H1 (cell line): Measurements from ENCODE around the gene CDCA4. TPM values are rescaled to one million over a fixed set of nuclear protein-coding genes. Genes with fewer than 3 reads are reported as not detected.

Experiments used
- CTCF ChIA-PET: fragments of 300-600 bp; sonication (Branson Sonifier 250); formaldehyde crosslinking; loops from one replicate; lab custom pipeline; 2021; ENCODE audit not compliant: partially characterized antibody; lab: Charles Lee
- POLR2A ChIA-PET: fragments of 300-600 bp; sonication (Branson Sonifier 250); formaldehyde crosslinking; loops from one replicate; lab custom pipeline; 2021; ENCODE audit warnings: inconsistent platforms; ENCODE audit not compliant: partially characterized antibody; lab: Charles Lee
- DNase-seq, 2 experiments: peaks; one replicate each; pipeline versions ENCODE4 v3.0.0 to v3.0.0-alpha.2; 2010 to 2022; ENCODE audit warnings: low spot score in 2 of 2, low read depth in 1 of 2, mixed read lengths in 1 of 2
- FAIRE-seq: peaks from 2 replicates; lab custom pipeline; 2011; peaks lifted over from hg19 to GRCh38; lab: Jason Lieb, UNC
- H2AFZ ChIP-seq: 2 replicates; pipeline ENCODE4 v1.8.1; 2012; ENCODE audit warnings: low read length, inconsistent platforms
- H2AK5ac ChIP-seq: 2 replicates; pipeline ENCODE4 v1.6.1; 2013; ENCODE audit warnings: low read depth, low read length
- H2BK120ac ChIP-seq: replicated peaks from 2 replicates; pipeline ENCODE3; 2013; ENCODE audit warnings: low read depth, low read length, inconsistent platforms
- H2BK12ac ChIP-seq: 2 replicates; pipeline ENCODE4 v1.6.1; 2013; ENCODE audit warnings: low read depth, low read length
- H2BK15ac ChIP-seq: 2 replicates; pipeline ENCODE4 v1.6.1; 2013; ENCODE audit warnings: low read length
- H2BK20ac ChIP-seq: 2 replicates; pipeline ENCODE4 v1.6.1; 2013; ENCODE audit warnings: low read length
- H2BK5ac ChIP-seq: 2 replicates; pipeline ENCODE4 v1.6.1; 2013; ENCODE audit warnings: low read depth, low read length
- H3K14ac ChIP-seq: 2 replicates; pipeline ENCODE4 v1.6.1; 2013; ENCODE audit warnings: inconsistent platforms; ENCODE audit not compliant: insufficient read length
- H3K18ac ChIP-seq: 2 replicates; pipeline ENCODE4 v1.6.1; 2013; ENCODE audit warnings: low read length; ENCODE audit errors: extremely low read depth
- H3K23ac ChIP-seq: 2 replicates; pipeline ENCODE4 v1.6.1; 2013; ENCODE audit warnings: inconsistent platforms; ENCODE audit not compliant: insufficient read length
- H3K23me2 ChIP-seq: 2 replicates; pipeline ENCODE4 v1.6.1; 2013; ENCODE audit warnings: low read depth, low read length
- H3K27ac ChIP-seq: 2 replicates; pipeline ENCODE4 v1.6.1; 2011; ENCODE audit warnings: low read depth, low read length, inconsistent platforms
- H3K27me3 ChIP-seq, 4 experiments: replicated peaks in 1 of 4; 1 replicate in 1 of 4; 2 replicates in 3 of 4; pipeline versions ENCODE4 v1.6.1 to v1.8.1; 2011 to 2013; ENCODE audit warnings: low read length in 3 of 4, mild to moderate bottlenecking in 3 of 4, inconsistent platforms in 2 of 4, mixed read lengths in 2 of 4, moderate library complexity in 1 of 4; ENCODE audit not compliant: control insufficient read depth in 3 of 4, insufficient read depth in 3 of 4; ENCODE audit errors: extremely low read depth in 1 of 4
- H3K36me3 ChIP-seq, 4 experiments: 2 replicates each; pipeline versions ENCODE4 v1.6.1 to v1.8.1; 2011 to 2013; ENCODE audit warnings: mild to moderate bottlenecking in 4 of 4, low read length in 3 of 4, moderate library complexity in 2 of 4, control low read depth in 1 of 4, inconsistent platforms in 1 of 4; ENCODE audit not compliant: insufficient read depth in 4 of 4, control insufficient read depth in 2 of 4
- H3K4ac ChIP-seq: replicated peaks from 2 replicates; pipeline ENCODE3; 2013; ENCODE audit warnings: low read length, low read depth, mixed read lengths, inconsistent platforms; ENCODE audit not compliant: insufficient read length
- H3K4me1 ChIP-seq, 4 experiments: replicated peaks in 1 of 4; 1 replicate in 1 of 4; 2 replicates in 3 of 4; pipeline versions ENCODE4 v1.6.1 to v1.8.1; 2011 to 2013; ENCODE audit warnings: low read length in 3 of 4, inconsistent platforms in 2 of 4, mixed read lengths in 1 of 4; ENCODE audit not compliant: insufficient read depth in 4 of 4, control insufficient read depth in 3 of 4
- H3K4me2 ChIP-seq, 2 experiments: 2 replicates each; pipeline versions ENCODE4 v1.6.1 to v1.8.1; 2011 to 2013; ENCODE audit warnings: low read depth in 2 of 2, low read length in 2 of 2, control low read depth in 1 of 2, inconsistent platforms in 1 of 2, mild to moderate bottlenecking in 1 of 2; ENCODE audit not compliant: insufficient read depth in 1 of 2
- H3K4me3 ChIP-seq, 4 experiments: fragments of 200-600, 300-600 bp in 1 of 4; sonication (generic), shearing (Covaris generic), sonication (Bioruptor Twin) in 1 of 4; 2 replicates each; pipeline versions ENCODE4 v1.5.1 to v1.8.1; 2011 to 2016; ENCODE audit warnings: low read length in 4 of 4, low read depth in 3 of 4, control low read depth in 2 of 4, inconsistent platforms in 2 of 4, mild to moderate bottlenecking in 2 of 4, mixed read lengths in 1 of 4, moderate library complexity in 1 of 4; ENCODE audit not compliant: insufficient read depth in 2 of 4; ENCODE audit errors: extremely low read depth in 1 of 4
- H3K56ac ChIP-seq: replicated peaks from 2 replicates; pipeline ENCODE3; 2013; ENCODE audit warnings: low read depth, mild to moderate bottlenecking, mixed read lengths, low read length, inconsistent platforms; ENCODE audit not compliant: insufficient read length
- H3K79me1 ChIP-seq: 2 replicates; pipeline ENCODE4 v1.6.1; 2013; ENCODE audit warnings: low read depth, low read length, control low read depth
- H3K79me2 ChIP-seq, 2 experiments: 2 replicates each; pipeline versions ENCODE4 v1.6.1 to v1.8.1; 2012 to 2013; ENCODE audit warnings: low read length in 2 of 2, mild to moderate bottlenecking in 2 of 2, inconsistent platforms in 1 of 2; ENCODE audit not compliant: insufficient read depth in 2 of 2, control insufficient read depth in 1 of 2
- H3K9ac ChIP-seq, 4 experiments: replicated peaks in 1 of 4; 1 replicate in 1 of 4; 2 replicates in 3 of 4; pipeline versions ENCODE4 v1.6.1 to v1.8.1; 2011 to 2013; ENCODE audit warnings: low read depth in 3 of 4, low read length in 3 of 4, control low read depth in 2 of 4, mild to moderate bottlenecking in 2 of 4, moderate library complexity in 2 of 4, inconsistent platforms in 1 of 4; ENCODE audit errors: extremely low read depth in 1 of 4
- H3K9me3 ChIP-seq, 2 experiments: 2 replicates each; pipeline versions ENCODE4 v1.6.1 to v1.8.1; 2012 to 2013; ENCODE audit warnings: mild to moderate bottlenecking in 2 of 2, moderate library complexity in 2 of 2, control low read depth in 1 of 2, inconsistent platforms in 1 of 2, low read depth in 1 of 2, low read length in 1 of 2, mixed read lengths in 1 of 2; ENCODE audit not compliant: insufficient read depth in 2 of 2
- H4K20me1 ChIP-seq, 2 experiments: replicated peaks in 1 of 2; 2 replicates each; pipeline versions ENCODE3 to v1.8.1; 2011 to 2013; ENCODE audit warnings: inconsistent platforms in 2 of 2, low read length in 2 of 2, mild to moderate bottlenecking in 1 of 2; ENCODE audit not compliant: insufficient read depth in 2 of 2, control insufficient read depth in 1 of 2
- H4K5ac ChIP-seq: 2 replicates; pipeline ENCODE4 v1.6.1; 2013; ENCODE audit warnings: low read length, low read depth, mixed read lengths, inconsistent platforms; ENCODE audit not compliant: insufficient read length
- H4K8ac ChIP-seq: 2 replicates; pipeline ENCODE4 v1.8.0; 2013; ENCODE audit warnings: mild to moderate bottlenecking, moderate library complexity, low read length, inconsistent platforms; ENCODE audit not compliant: insufficient read depth; ENCODE audit errors: extremely low read depth
- H4K91ac ChIP-seq: replicated peaks from 2 replicates; pipeline ENCODE3; 2013; ENCODE audit warnings: low read length, mixed read lengths, inconsistent platforms; ENCODE audit not compliant: insufficient read length
- ATF3 ChIP-seq: IDR thresholded peaks from 2 replicates; pipeline ENCODE4 v1.6.1; 2011; ENCODE audit warnings: low read depth, mild to moderate bottlenecking, low read length; ENCODE audit not compliant: insufficient read depth
- BCL11A ChIP-seq, 2 experiments: IDR thresholded peaks; one replicate each; pipeline ENCODE4 v1.6.1; 2011; ENCODE audit warnings: low read depth in 2 of 2, low read length in 2 of 2, mild to moderate bottlenecking in 2 of 2
- BRCA1 ChIP-seq: IDR thresholded peaks from 2 replicates; pipeline ENCODE4 v1.6.1; 2012; ENCODE audit warnings: low read depth, low read length, improper control_type of control experiment
- GABPA ChIP-seq: IDR thresholded peaks from 2 replicates; pipeline ENCODE4 v1.6.1; 2011; ENCODE audit warnings: mild to moderate bottlenecking, low read length, moderate library complexity, borderline replicate concordance; ENCODE audit not compliant: insufficient read depth
- KDM1A ChIP-seq: fragments of 200-600, 300-600 bp; sonication (generic); IDR thresholded peaks from 2 replicates; pipeline ENCODE4 v1.7.1; 2016; ENCODE audit warnings: mild to moderate bottlenecking, low read length, borderline replicate concordance
- NRF1 ChIP-seq: IDR thresholded peaks from 2 replicates; pipeline ENCODE4 v1.6.1; 2011; ENCODE audit warnings: mild to moderate bottlenecking, low read depth, low read length, improper control_type of control experiment
- POLR2A ChIP-seq, 2 experiments: IDR thresholded peaks; 1 replicate in 1 of 2; 2 replicates in 1 of 2; pipeline ENCODE4 v1.6.1; 2011; ENCODE audit warnings: low read depth in 2 of 2, low read length in 2 of 2, mild to moderate bottlenecking in 2 of 2; ENCODE audit errors: control extremely low read depth in 1 of 2
- SIX5 ChIP-seq: IDR thresholded peaks from 2 replicates; pipeline ENCODE4 v1.6.1; 2011; ENCODE audit warnings: mild to moderate bottlenecking, low read depth, low read length
- SP2 ChIP-seq: IDR thresholded peaks from 2 replicates; pipeline ENCODE4 v1.6.1; 2012; ENCODE audit warnings: mild to moderate bottlenecking, low read length, inconsistent platforms
- YY1 ChIP-seq: IDR thresholded peaks from 2 replicates; pipeline ENCODE4 v1.6.1; 2011; ENCODE audit warnings: low read depth, mild to moderate bottlenecking, low read length
- WGBS, 2 experiments: shearing (Covaris generic) in 1 of 2; methylation state at CpG; one replicate each; pipeline versions ENCODE4 v1.1.6 to v1.1.7; 2013 to 2015; ENCODE audit warnings: low lambda C conversion rate in 2 of 2, mixed read lengths in 2 of 2, inconsistent platforms in 1 of 2, low coverage in 1 of 2, missing lambda C conversion rate in 1 of 2; ENCODE audit not compliant: insufficient replicate concordance in 2 of 2, insufficient coverage in 1 of 2, insufficient read length in 1 of 2; ENCODE audit errors: extremely low coverage in 1 of 2, missing lambda C conversion rate in 1 of 2; 5-methylcytosine and 5-hydroxymethylcytosine counted together
- polyA plus RNA-seq, 7 experiments: library from polyadenylated mRNA; depleted of rRNA in 3 of 7; stranded (reverse) in 5 of 7; unstranded in 2 of 7; fragments of >200 nt in 5 of 7; fragments of 200-250 nt in 2 of 7; gene quantifications; 1 replicate in 5 of 7; 2 replicates in 1 of 7; 4 replicates in 1 of 7; pipeline versions ENCODE4 v1.2.1 to v1.2.3, GENCODE V29; 2011 to 2013; ENCODE audit warnings: missing spikeins in 2 of 7, mixed read lengths in 2 of 7
- total RNA-seq: library from RNA; stranded (reverse); fragmentation: NEBNext Ultra II Directional; extraction: Animal tissue kit (Norgen Biotek cat#: 25700); gene quantifications from 2 replicates; pipeline ENCODE4 v1.2.1, GENCODE V29; 2021

The CDCA4 gene
- total and polyA plus RNA-seq, 2 of the 8 experiments (the other 6 are each of a cell fraction or from before 2014, with no cell fraction given), result 49.9 to 62.4 TPM

GRCh38 chr14:104989951-104990303, 31.0 kb downstream of the CDCA4 start:
- Histone ChIP-seq H3K9ac (no peak overlapping the region), H3K18ac (no peak overlapping the region), H3K36me3 (peaks cover 0 to 4% (median 0%) of the 10 kb centered on the region in 4 experiments; a peak in 2 of 8 replicates), H4K91ac (no peak overlapping the region), H2BK15ac (no peak overlapping the region), H3K4me2 (no peak overlapping the region), H3K23me2 (peaks cover 4% of the 10 kb centered on the region; the same call in 1 of the 2 replicates), H3K79me1 (no peaks in the 10 kb centered on the region), H2AFZ (no peak overlapping the region), H3K14ac (no peak overlapping the region), H4K20me1 (peaks cover 3 to 5% of the 10 kb centered on the region in 2 experiments), H2BK120ac (no peak overlapping the region), H3K27me3 (peaks cover 0 to 4% (median under 1%) of the 10 kb centered on the region in 4 experiments; a peak in 3 of 7 replicates), H2BK5ac (no peak overlapping the region), H3K9me3 (peaks cover 0 to 2% of the 10 kb centered on the region in 2 experiments; a peak in 1 of 4 replicates), H3K23ac (no peak overlapping the region), H3K4ac (no peak overlapping the region), H4K5ac (no peak overlapping the region), H3K4me3 (no peak overlapping the region), H4K8ac (0 out of 2 replicates have a peak overlapping the region, but pooled peaks have one; percentile 4), H2BK20ac (no peak overlapping the region), H2AK5ac (no peak overlapping the region), H3K4me1 (peaks cover 0 to 4% (median 2%) of the 10 kb centered on the region in 4 experiments; a peak in 4 of 7 replicates), H3K56ac (no peak overlapping the region), H3K27ac (no peak overlapping the region), H2BK12ac (no peak overlapping the region), H3K79me2 (no peaks in the 10 kb centered on the region)
- DNase-seq (no peak), FAIRE-seq (no peak)
- TF ChIP-seq KDM1A (no peak), YY1 (no peak), ATF3 (no peak), SP2 (no peak), POLR2A (IDR thresholded peaks at IDR 0.05; ENCODE audit: control extremely low read depth in 1 of 2, low read depth in 2 of 2, low read length in 2 of 2) (no peak), BCL11A (IDR thresholded peaks at IDR 0.05; ENCODE audit: low read depth in 2 of 2, low read length in 2 of 2) (no peak), GABPA (no peak), SIX5 (no peak), BRCA1 (no peak), NRF1 (no peak)
- POLR2A ChIA-PET, result interaction anchor here (0.6 to 1.8 kb wide), 4 partner anchors 9 to 889 kb away, joined by 4 to 7 read pairs (median 5); partner anchors contain the start of gene CDCA4
- CTCF ChIA-PET, result interaction anchor here (1.0 to 2.8 kb wide), 5 partner anchors 9 to 56 kb away, joined by 3 to 14 read pairs (median 4); no protein-coding TSS in a partner anchor
- WGBS, 2 experiments, result 85% methylated on average over 7 of the region's 7 CpGs; no CpG with 5 or more reads in 1 of the 2 experiments
